WTC11 (cell line): Measurements from ENCODE around the gene SLITRK4.

Experiments used
- NFYB ChIP-seq: sonication (generic); formaldehyde crosslinking; conservative IDR thresholded peaks from 2 replicates; pipeline ENCODE4 v1.8.0; 2022; ENCODE audit warnings: low read depth, missing genetic modification reagents
- SP1 ChIP-seq: sonication (generic); formaldehyde crosslinking; conservative IDR thresholded peaks from 2 replicates; pipeline ENCODE4 v1.8.1; 2022; ENCODE audit warnings: missing genetic modification reagents
- ZNF138 ChIP-seq: sonication (generic); formaldehyde crosslinking; conservative IDR thresholded peaks from 2 replicates; pipeline ENCODE4 v1.8.1; 2022; ENCODE audit warnings: mild to moderate bottlenecking, moderate library complexity, missing genetic modification reagents
- ZNF263 ChIP-seq: sonication (generic); formaldehyde crosslinking; IDR thresholded peaks from 2 replicates; pipeline ENCODE4 v1.8.1; 2022; ENCODE audit warnings: low read depth, mild to moderate bottlenecking, moderate library complexity, missing genetic modification reagents
- TF ChIP-seq, protein P1 (sequence below): fragments of 200-600 bp; IDR thresholded peaks from 2 replicates; pipeline ENCODE4 v1.8.0; 2022; ENCODE audit warnings: antibody characterized with exemption
- TF ChIP-seq, protein P2 (sequence below): sonication (generic); formaldehyde crosslinking; IDR thresholded peaks from 2 replicates; pipeline ENCODE4 v1.8.0; 2023; ENCODE audit warnings: missing genetic modification reagents, mild to moderate bottlenecking, borderline replicate concordance

DNA sequence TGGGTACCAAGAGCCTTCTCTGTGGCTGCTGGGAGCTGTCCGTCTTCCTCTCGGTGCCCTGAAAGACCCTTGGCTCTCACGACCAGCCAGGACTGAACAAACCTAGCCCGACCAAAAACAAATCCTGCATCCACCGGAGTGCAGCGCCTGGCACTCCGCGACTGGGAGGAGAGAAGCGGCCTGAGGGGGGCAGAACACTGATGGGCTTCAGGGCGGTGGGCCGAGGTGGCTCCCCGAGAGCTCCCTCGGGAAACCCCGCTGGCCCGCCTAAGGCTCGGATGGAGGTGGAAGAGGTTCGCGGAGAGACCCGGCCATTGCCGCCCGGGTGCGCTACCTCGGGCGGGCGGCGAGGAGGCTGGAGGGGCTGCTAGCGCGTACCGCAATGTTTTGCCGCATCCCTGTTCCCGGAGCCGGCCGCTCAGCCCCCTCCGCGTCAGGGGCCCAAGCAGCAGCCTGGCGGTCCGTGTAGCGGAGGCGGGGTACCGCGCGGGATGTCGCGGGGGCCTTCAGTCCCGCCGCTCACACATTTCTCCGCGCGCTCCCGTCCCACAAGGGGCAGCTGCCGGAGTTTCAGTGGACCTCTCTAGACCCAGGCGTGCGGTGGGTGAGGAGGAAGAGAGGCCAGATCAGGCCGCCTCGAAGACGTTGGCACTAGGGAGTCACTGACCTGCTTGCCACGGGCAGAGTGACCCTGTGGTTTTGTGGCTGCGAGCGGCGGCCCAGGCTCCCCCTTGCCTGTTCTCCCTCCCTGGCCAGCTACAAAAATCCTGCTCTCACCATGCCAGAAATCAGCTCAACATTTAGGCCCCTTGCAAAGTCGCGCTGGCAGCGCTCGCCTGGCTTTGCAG lies 2.2 kb downstream of the SLITRK4 start:
- TF ChIP-seq ZNF138 (CRISPR knock-in tag) (no peak), NFYB (CRISPR knock-in tag) (no peak), ZNF263 (CRISPR knock-in tag) (no peak), SP1 (CRISPR knock-in tag) (no peak)
- TF ChIP-seq, protein P1, sequence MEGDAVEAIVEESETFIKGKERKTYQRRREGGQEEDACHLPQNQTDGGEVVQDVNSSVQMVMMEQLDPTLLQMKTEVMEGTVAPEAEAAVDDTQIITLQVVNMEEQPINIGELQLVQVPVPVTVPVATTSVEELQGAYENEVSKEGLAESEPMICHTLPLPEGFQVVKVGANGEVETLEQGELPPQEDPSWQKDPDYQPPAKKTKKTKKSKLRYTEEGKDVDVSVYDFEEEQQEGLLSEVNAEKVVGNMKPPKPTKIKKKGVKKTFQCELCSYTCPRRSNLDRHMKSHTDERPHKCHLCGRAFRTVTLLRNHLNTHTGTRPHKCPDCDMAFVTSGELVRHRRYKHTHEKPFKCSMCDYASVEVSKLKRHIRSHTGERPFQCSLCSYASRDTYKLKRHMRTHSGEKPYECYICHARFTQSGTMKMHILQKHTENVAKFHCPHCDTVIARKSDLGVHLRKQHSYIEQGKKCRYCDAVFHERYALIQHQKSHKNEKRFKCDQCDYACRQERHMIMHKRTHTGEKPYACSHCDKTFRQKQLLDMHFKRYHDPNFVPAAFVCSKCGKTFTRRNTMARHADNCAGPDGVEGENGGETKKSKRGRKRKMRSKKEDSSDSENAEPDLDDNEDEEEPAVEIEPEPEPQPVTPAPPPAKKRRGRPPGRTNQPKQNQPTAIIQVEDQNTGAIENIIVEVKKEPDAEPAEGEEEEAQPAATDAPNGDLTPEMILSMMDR, result no peak
- TF ChIP-seq, protein P2, sequence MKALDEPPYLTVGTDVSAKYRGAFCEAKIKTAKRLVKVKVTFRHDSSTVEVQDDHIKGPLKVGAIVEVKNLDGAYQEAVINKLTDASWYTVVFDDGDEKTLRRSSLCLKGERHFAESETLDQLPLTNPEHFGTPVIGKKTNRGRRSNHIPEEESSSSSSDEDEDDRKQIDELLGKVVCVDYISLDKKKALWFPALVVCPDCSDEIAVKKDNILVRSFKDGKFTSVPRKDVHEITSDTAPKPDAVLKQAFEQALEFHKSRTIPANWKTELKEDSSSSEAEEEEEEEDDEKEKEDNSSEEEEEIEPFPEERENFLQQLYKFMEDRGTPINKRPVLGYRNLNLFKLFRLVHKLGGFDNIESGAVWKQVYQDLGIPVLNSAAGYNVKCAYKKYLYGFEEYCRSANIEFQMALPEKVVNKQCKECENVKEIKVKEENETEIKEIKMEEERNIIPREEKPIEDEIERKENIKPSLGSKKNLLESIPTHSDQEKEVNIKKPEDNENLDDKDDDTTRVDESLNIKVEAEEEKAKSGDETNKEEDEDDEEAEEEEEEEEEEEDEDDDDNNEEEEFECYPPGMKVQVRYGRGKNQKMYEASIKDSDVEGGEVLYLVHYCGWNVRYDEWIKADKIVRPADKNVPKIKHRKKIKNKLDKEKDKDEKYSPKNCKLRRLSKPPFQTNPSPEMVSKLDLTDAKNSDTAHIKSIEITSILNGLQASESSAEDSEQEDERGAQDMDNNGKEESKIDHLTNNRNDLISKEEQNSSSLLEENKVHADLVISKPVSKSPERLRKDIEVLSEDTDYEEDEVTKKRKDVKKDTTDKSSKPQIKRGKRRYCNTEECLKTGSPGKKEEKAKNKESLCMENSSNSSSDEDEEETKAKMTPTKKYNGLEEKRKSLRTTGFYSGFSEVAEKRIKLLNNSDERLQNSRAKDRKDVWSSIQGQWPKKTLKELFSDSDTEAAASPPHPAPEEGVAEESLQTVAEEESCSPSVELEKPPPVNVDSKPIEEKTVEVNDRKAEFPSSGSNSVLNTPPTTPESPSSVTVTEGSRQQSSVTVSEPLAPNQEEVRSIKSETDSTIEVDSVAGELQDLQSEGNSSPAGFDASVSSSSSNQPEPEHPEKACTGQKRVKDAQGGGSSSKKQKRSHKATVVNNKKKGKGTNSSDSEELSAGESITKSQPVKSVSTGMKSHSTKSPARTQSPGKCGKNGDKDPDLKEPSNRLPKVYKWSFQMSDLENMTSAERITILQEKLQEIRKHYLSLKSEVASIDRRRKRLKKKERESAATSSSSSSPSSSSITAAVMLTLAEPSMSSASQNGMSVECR (CRISPR knock-in tag), result no peak
